ENCODE results near the gene MRPL19. TPM values are rescaled to one million over a fixed set of nuclear protein-coding genes. Genes with fewer than 3 reads are reported as not detected.

MRPL19 gene
- total RNA-seq, 1 experiment from 2014 or later: 65.4 TPM

DNA sequence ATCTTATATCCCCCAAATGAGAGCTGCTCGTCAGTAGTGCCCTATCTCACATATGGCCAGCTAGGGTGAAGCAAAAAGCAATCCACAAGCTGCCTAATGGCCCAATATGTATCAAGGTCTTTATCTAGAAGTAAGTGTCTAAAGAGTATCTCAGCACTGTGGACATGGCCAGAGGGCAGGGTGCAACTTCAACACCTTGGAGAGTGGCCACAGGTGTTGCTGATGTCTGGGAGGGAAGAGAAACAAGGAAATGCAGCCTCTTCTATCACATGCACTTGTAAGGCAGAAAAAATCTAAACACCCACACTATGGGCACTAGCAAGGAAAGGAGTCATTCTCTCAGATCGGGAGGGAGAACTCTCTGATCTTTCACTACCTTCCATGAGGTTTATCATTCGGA is 23.7 kb upstream of the MRPL19 start:
- no peaks in the 10 kb centered on the region for H3K9me3 Mint-ChIP-seq (ENCODE audit: unreplicated experiment)
- ChIA-PET CTCF (interaction anchor here (0.6 to 9.2 kb wide), 8 partner anchors 12 to 1189 kb away, joined by 3 to 78 read pairs (median 4); no protein-coding TSS in a partner anchor), POLR2A (interaction anchor here (0.6 kb wide), 1 partner anchor 20 kb away, joined by 3 read pairs; no protein-coding TSS in a partner anchor)
- BruUV-seq (replicated peaks): no TSS peak
- TF ChIP-seq, protein P1, sequence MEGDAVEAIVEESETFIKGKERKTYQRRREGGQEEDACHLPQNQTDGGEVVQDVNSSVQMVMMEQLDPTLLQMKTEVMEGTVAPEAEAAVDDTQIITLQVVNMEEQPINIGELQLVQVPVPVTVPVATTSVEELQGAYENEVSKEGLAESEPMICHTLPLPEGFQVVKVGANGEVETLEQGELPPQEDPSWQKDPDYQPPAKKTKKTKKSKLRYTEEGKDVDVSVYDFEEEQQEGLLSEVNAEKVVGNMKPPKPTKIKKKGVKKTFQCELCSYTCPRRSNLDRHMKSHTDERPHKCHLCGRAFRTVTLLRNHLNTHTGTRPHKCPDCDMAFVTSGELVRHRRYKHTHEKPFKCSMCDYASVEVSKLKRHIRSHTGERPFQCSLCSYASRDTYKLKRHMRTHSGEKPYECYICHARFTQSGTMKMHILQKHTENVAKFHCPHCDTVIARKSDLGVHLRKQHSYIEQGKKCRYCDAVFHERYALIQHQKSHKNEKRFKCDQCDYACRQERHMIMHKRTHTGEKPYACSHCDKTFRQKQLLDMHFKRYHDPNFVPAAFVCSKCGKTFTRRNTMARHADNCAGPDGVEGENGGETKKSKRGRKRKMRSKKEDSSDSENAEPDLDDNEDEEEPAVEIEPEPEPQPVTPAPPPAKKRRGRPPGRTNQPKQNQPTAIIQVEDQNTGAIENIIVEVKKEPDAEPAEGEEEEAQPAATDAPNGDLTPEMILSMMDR (IDR thresholded peaks at IDR 0.05; ENCODE audit: unreplicated experiment): no peak
- DNase-seq (ENCODE audit: unreplicated experiment): no peak
- H3K4me1 Mint-ChIP-seq (ENCODE audit: insufficient read depth, unreplicated experiment): peaks cover 20% of the 10 kb centered on the region
- no peaks in the 10 kb centered on the region for H3K27me3 Mint-ChIP-seq (ENCODE audit: insufficient read depth, unreplicated experiment)
- no peak overlapping the region for H3K27ac Mint-ChIP-seq (ENCODE audit: low read depth, unreplicated experiment)
- H3K36me3 Mint-ChIP-seq (ENCODE audit: insufficient read depth, unreplicated experiment): peaks cover 4% of the 10 kb centered on the region
- intact Hi-C loops (cut with micrococcal nuclease): loop anchor here (5.0 kb wide), 1 partner anchor 931 kb away; no protein-coding TSS in a partner anchor
- no peak overlapping the region for H3K4me3 Mint-ChIP-seq (ENCODE audit: unreplicated experiment)

DNA sequence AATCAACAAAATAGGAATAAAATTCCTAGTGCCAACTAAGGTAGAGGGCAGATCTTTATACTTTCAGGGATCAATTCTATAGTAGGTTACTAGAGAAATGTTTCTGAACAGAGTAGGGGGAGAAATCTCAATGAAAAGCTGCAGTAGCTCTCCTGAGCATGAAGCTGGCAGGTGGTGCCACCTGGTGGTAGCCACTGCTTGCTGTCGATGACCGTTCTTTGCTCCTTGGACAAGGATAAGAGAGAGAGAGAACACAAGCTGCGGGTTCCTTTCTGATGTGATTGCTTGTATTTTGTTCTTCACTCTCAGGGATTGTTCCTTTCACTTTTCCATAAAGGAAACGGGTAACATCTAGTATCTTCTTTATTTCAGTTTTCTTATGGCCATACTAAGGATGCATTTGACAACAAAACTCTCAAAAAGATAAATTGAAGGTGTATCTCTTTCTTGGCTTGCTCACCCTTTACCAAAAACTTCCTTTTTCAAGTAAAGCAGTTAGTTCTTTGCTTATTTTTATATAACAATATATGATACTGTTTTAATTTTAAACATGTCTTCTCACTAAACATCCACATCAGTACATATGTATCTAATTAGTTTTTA is 18.6 kb upstream of the MRPL19 start:
- intact Hi-C loops (cut with micrococcal nuclease): loop anchor here (1.0 to 5.0 kb wide), 5 partner anchors 19 to 576 kb away; no protein-coding TSS in a partner anchor
- ChIA-PET POLR2A (interaction anchor here (0.8 to 1.2 kb wide), 3 partner anchors 22 to 167 kb away, joined by 3 read pairs; no protein-coding TSS in a partner anchor), CTCF (interaction anchor here (0.6 to 6.3 kb wide), 28 partner anchors 8 to 939 kb away, joined by 3 to 148 read pairs (median 5); partner anchors contain the start of gene EVA1A)
- no TSS peak for BruUV-seq (replicated peaks)
- peak; percentile 79 for DNase-seq (ENCODE audit: unreplicated experiment)
- Mint-ChIP-seq H3K4me1 (ENCODE audit: insufficient read depth, unreplicated experiment) (peaks cover 7% of the 10 kb centered on the region), H3K36me3 (ENCODE audit: insufficient read depth, unreplicated experiment) (no peaks in the 10 kb centered on the region), H3K9me3 (ENCODE audit: unreplicated experiment) (no peaks in the 10 kb centered on the region), H3K27ac (ENCODE audit: low read depth, unreplicated experiment) (no peak overlapping the region), H3K4me3 (ENCODE audit: unreplicated experiment) (no peak overlapping the region), H3K27me3 (ENCODE audit: insufficient read depth, unreplicated experiment) (no peaks in the 10 kb centered on the region)
- TF ChIP-seq, protein P1 (IDR thresholded peaks at IDR 0.05; ENCODE audit: unreplicated experiment): peak; percentile 90

DNA sequence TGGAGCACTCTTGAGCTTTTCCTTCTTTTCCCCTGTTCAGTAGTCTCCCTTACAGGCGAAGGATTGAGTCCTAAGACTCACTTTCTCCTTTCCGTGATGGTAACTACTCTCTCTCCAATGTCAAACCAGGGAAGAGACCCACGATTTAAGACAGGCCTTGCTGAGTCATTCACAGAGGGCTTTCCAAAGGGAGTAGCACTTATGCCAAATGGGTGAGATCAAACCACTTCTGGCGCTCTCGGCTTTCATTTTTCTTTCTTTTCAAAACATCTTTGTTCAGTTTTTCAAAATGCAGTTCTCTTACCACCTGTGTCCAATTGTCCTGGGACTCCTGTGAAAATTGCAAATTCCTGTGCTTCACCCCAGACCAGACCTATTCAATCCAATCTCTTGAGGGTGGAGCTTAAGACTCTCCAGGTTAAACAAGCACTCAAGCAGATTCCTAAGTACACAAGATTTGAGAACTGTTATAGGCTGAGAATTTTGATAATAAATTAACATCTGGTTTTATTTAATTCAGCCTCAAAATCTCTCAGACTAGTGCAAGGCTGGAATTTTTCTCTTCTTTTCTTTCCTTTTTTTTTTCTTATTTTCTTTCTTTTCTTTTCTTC is 14.4 kb upstream of the MRPL19 start:
- H3K36me3 Mint-ChIP-seq (ENCODE audit: insufficient read depth, unreplicated experiment): no peaks in the 10 kb centered on the region
- H3K4me1 Mint-ChIP-seq (ENCODE audit: insufficient read depth, unreplicated experiment): no peaks in the 10 kb centered on the region
- no peak for DNase-seq (ENCODE audit: unreplicated experiment)
- TF ChIP-seq, protein P1 (IDR thresholded peaks at IDR 0.05; ENCODE audit: unreplicated experiment): no peak
- H3K27ac Mint-ChIP-seq (ENCODE audit: low read depth, unreplicated experiment): no peak overlapping the region
- no peaks in the 10 kb centered on the region for H3K9me3 Mint-ChIP-seq (ENCODE audit: unreplicated experiment)
- no TSS peak for BruUV-seq (replicated peaks)
- H3K4me3 Mint-ChIP-seq (ENCODE audit: unreplicated experiment): no peak overlapping the region
- CTCF ChIA-PET: interaction anchor here (0.5 to 6.3 kb wide), 6 partner anchors 8 to 1472 kb away, joined by 3 to 148 read pairs (median 6); no protein-coding TSS in a partner anchor
- POLR2A ChIA-PET: interaction anchor here (0.7 kb wide), 1 partner anchor 362 kb away, joined by 3 read pairs; no protein-coding TSS in a partner anchor
- peaks cover 3% of the 10 kb centered on the region for H3K27me3 Mint-ChIP-seq (ENCODE audit: insufficient read depth, unreplicated experiment)
- intact Hi-C loops (cut with micrococcal nuclease): no loop called here

DNA sequence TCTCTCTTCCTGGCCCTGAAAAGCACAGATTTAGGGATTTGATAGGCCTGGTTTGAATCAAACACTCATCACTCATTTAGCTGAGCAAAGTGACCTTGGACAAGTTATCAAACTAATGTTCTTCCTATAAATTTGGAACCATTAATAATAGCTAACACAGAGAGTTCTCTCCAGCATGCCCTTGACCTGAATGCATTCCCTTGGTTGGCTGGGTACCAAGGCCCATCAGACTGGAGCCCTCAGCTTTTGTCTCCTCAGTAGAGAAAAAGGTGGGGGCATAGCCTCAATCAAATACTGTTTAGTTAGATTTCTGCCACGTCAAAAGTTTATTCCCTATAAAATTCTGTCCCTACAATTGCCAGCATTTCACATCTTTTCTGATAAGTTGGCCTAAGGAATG is 13.8 kb upstream of the MRPL19 start:
- H3K36me3 Mint-ChIP-seq (ENCODE audit: insufficient read depth, unreplicated experiment): no peaks in the 10 kb centered on the region
- H3K4me1 Mint-ChIP-seq (ENCODE audit: insufficient read depth, unreplicated experiment): peaks cover 6% of the 10 kb centered on the region
- CTCF ChIA-PET: interaction anchor here (0.5 to 6.3 kb wide), 7 partner anchors 24 to 1473 kb away, joined by 3 to 148 read pairs (median 5); no protein-coding TSS in a partner anchor
- DNase-seq (ENCODE audit: unreplicated experiment): no peak
- peaks cover 9% of the 10 kb centered on the region for H3K27me3 Mint-ChIP-seq (ENCODE audit: insufficient read depth, unreplicated experiment)
- H3K4me3 Mint-ChIP-seq (ENCODE audit: unreplicated experiment): no peak overlapping the region
- TF ChIP-seq, protein P1 (IDR thresholded peaks at IDR 0.05; ENCODE audit: unreplicated experiment): no peak
- BruUV-seq (replicated peaks): no TSS peak
- no peak overlapping the region for H3K27ac Mint-ChIP-seq (ENCODE audit: low read depth, unreplicated experiment)
- POLR2A ChIA-PET: no interaction called here
- no peaks in the 10 kb centered on the region for H3K9me3 Mint-ChIP-seq (ENCODE audit: unreplicated experiment)
- intact Hi-C loops (cut with micrococcal nuclease): no loop called here
